HPDE6-E6E7 (cell line): Measurements from ENCODE around the gene AHCYL2.
"Not testable (repeated sequence)": the region's sequence is repeated elsewhere in the genome, so short reads cannot be mapped to it uniquely, and the experiment has no call there.

ENCODE experiments used
- DNase-seq: peaks from one replicate; pipeline ENCODE4 v3.0.0; 2011; ENCODE audit warnings: missing footprints; ENCODE audit errors: extremely low spot score

AHCYL2 gene

DNA sequence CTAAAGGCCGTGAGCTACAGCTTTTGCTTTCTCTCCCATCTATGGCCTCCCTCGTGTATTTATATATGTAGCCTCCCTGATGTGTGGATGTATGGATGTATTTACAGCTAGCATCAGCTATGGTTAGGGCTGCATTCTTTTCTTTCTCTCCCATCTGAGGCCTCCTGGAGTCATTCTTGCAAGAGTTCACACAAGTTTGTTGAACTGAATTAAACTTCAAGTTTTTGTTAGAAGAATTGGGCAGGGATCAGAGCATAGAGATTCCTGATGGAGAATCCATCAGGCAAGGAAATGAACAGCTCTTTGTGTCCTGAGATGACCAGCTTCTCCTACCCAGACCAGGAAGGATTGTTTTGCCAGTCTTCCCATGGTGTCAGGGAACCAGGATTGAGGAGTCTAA lies 60.3 kb downstream of the AHCYL2 start:
- DNase-seq = no peak

DNA sequence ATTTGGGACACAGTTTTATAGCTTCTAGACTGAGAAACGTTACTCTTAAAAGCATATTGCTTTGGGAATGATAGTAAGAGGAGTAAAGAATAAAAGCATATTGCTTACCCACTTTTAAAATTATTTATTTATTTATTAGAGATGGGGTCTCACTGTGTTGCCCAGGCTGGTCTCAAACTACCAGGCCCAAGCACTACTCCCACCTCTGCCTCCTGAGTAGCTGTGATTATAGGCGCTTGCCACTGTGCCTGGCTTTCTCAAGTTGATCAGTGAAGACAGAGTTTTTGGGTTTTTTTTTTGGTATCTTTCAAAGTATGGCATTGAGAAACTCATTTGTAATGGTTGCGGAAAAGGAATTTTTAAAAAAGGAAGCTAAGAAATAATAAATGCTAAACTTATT lies 68.0 kb downstream of the AHCYL2 start:
- no peak for DNase-seq

GRCh38 chr7:129295015-129295423 lies 70.2 kb downstream of the AHCYL2 start:
- DNase-seq = peak; percentile 58

GRCh38 chr7:129298268-129298893 lies 73.6 kb downstream of the AHCYL2 start:
- DNase-seq = peak; percentile 29

DNA sequence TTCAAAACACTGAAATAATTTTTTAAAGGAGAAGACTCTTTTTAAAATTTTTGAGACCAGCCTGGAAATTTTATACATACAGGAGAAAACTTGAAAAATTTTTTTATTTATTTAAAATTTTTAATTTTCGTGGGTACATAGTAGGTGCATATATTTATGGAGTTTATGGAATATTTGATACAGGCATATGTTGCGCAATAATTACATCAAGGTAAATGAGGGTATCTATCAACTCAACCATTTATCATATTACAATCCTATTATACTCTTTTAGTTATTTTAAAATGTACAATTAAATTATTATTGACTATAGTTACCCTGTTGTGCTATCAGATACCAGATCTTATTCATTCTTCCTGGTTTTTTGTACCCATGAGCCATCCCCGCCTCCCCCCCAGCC lies 75.1 kb downstream of the AHCYL2 start:
- no peak for DNase-seq

DNA sequence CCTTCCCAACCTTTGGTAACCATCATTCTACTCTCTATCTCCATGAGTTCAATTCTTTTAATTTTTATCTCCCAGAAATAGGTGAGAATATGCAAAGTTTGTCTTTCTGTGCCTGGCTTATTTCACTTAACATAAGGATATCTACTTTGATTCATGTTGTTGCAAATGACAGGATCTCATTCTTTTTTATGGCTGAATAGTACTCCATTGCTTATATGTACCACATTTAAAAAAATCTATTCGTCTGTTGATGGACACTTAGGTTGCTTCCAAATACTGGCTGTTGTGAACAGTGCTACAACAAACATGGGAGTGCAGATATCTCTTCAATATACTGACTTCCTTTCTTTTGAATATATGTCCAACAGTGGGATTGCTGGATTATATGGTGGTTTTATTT lies 75.5 kb downstream of the AHCYL2 start:
- not testable (repeated sequence) for DNase-seq

- peak; percentile 71 for DNase-seq
Observed at GRCh38 chr7:129307592-129307991, 82.8 kb downstream of the AHCYL2 start.

- peak; percentile 53 for DNase-seq
Observed at GRCh38 chr7:129308047-129308446, 83.2 kb downstream of the AHCYL2 start.

DNA sequence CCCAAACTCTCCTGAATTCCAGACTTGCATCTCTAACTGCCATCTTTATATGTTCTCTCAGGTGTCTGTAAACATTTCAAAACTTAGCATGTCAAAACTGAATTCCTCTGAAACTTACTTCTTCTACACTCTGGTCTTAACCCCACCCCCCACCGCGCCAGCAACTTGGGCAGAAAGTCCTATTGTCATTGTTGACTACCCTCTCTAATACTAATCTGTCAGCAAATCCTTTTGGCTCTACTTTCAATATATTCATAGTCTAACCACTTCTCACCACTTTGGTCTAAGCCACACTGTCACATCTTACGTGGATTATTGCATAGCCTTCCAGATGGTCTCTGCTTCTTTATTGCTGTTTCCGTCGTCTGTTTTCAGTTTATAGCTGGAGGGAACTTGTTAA lies 86.6 kb downstream of the AHCYL2 start:
- DNase-seq = no peak

DNA sequence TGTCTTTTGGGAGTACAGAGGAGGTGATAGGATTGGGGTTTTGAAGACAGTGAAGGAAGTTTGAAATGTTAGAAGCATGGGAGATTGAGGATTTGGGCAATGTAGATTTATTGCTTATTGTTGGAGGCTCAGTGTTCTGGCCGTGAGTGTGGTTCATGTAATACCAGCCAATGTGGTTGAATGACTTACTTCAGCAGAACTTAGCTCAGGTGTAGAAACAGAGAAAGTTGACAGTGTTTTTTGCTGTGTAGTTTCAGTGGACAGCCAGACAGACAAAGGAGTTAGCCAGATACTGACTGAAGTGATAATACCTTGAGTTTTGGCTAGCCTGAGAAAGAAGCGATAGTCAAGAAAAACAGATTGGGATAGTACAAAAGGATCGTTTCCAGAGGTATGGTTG lies 88.5 kb downstream of the AHCYL2 start:
- no peak for DNase-seq

DNA sequence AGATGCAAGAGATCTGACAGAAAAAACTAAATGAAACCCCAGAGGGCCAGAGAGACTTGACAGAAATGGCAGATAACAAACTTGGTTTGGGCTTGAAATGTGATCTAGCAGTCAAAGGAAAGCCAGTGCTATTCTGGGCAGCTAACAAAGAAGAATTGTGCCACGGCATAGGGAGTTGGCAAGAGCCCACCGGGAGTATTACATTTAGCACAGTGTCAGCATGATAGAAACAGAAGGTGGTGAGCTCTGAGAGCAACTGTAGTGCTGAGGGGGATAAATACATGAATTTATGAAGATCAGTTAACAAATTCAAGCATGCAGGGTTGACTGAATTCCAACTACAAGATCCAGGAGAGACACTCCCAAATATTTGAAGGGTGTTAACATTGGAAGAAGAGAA lies 91.1 kb downstream of the AHCYL2 start:
- no peak for DNase-seq

DNA sequence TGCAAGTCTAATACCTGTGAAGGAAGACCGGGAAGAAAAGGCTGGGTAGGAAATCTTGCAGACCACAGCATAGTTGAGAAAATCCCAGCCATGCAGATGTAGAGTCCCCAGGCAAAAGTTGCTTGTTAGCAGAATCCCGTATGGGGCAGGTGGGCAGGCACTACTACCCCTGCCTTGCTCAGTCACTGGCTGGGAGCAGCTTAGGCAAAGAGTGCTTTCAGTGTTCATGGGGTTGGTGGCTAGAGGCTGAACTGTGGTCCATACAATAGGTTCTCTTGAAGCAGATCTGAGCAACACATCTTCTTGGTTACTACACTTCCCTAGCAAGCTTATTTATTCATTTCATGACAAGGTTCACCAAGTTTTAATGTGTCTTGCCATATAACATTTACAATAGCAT lies 92.6 kb downstream of the AHCYL2 start:
- no peak for DNase-seq

- DNase-seq = no peak
Observed at GRCh38 chr7:129327076-129327475, 102.2 kb downstream of the AHCYL2 start.

- DNase-seq = peak; percentile 27
Observed at GRCh38 chr7:129332254-129333035, 107.6 kb downstream of the AHCYL2 start.

DNA sequence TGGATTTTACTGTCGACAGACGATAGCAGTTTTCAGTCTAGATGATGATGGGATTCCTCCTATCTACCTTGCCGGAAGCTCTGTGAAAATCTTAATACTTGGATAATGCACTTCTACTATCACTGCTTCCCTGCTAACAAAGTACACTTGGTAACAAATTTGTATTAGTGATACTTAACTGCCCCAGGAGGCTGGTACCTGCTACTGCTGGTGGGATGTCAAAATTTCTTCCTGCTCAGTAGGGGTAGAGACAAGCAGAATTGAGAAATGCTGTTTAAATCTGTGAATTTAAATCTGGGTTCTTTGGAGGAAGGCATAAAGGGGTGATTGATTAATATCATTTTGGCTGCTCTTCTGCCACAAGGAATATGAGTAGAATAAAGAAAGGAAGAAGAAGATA lies 109.6 kb downstream of the AHCYL2 start:
- DNase-seq = no peak

GRCh38 chr7:129338450-129338849 lies 113.6 kb downstream of the AHCYL2 start:
- DNase-seq = no peak

DNA sequence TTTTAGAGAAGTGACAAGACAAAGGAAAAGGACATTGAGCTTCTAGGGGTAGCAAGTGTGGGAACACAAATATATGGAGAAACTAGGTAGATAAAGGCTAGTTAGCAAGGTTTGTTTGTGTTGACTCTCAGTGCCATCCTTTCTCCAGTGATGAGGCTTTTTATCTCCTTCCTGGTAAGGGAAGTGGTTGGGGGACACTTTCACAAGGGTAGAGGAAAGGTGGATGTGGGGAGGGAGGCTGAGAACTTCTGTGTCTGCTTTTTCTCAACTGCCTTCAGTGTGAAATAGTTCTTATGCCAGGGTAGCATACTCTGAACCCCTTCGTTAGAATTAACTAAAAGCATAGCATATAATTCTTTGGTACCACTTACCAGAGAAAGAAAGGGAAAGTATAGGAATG lies 116.4 kb downstream of the AHCYL2 start:
- DNase-seq = no peak

DNA sequence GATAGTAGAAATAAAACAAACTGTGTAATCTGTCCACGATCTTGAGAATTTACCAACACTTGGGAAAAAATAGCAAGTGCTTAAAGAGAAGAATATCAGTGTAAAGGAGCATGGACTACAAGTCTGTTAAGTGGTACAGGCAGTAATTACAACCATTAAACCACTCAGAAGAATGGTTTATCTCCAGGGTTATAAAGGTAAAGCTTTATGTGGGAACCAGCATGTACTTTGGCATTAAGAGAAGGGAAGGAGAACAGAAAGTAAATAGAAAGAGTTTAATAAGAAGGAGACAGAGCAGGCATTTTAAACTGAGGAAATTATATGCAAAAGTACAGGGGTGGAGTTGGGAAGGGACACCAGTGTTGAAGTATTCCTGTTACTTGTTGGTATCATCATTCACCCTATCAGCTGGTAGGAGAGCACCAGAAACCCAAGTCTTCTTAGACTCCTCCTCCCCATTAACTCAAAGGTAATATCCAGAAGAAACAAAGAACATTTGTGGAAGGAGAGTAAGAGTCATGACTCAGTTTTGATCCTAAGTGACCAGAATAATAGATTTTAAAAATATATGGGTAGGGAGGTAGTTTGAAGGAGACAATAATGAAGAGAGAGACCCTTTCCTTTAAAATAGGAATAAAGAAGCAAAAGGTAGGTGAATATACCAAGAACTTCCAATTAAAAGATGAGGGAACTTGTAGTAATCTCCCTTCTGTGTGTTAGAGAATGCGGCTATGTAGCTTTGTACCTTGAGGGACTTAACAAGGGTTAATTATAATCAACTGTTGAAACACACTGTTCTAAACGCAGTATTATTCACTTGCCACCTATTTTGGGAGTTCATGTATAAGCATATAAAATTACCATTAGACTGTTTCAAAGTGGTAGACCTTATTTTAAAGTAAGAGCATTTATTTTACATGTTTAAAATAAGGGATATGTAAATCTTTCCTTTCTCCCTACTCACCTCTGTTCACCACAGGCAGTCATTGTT lies 117.3 kb downstream of the AHCYL2 start:
- no peak for DNase-seq

GRCh38 chr7:129343099-129343700 lies 118.4 kb downstream of the AHCYL2 start:
- DNase-seq = peak; percentile 15

DNA sequence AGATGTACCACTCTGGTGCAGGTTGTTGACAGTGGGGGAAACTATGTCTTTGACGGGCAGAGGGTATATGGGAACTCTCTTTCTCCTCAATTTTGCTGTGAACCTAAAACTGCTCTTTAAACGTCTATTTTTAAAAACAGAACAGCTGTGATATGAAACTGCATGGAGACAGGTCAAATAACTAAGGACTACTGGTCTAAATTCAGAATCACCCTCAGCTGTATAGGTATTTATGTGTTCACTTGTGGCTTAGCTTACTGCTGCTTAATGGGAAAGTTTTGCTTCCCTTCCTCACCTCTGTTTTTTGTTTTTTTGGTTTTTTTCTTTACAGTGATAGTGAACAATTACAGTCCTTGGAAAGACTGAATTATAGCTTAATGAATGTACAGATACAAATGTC lies 122.5 kb downstream of the AHCYL2 start:
- DNase-seq = no peak

DNA sequence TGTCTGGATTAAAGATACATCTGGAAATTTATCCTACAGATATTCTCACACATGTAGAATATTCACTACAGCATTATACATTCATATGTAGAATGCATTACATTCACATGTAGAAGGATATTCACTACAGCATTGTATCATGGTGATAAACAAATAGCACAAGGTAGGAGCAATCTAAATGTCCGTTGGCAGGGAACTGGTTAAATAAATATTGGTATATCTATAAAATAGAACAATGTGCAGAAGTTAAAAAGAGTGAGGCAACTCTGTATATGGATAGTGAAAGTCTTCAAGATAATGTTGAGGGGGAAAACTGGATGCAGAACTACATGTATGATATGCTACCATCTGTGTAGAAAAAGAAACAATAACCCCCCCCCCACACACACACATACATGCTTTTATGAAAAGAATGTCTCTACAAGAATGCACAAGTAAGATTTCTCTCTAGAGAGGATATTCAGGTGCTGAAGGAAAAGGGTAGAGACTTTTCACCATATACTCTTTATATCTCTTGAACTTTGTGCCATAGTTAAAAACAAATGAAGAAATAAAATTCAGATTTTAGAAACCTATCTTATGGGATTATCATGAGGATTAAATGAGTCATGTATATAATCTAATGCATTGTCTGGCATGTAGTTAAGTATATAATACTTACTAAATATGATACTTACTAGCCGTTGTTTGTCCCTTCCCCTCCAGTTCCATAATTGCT lies 123.4 kb downstream of the AHCYL2 start:
- DNase-seq = no peak
